H1 (cell line): ENCODE results near the gene SYNCRIP. TPM values are rescaled to one million over a fixed set of nuclear protein-coding genes. Genes with fewer than 3 reads are reported as not detected.

Experiments used
- CTCF ChIA-PET: fragments of 300-600 bp; sonication (Branson Sonifier 250); formaldehyde crosslinking; loops from one replicate; lab custom pipeline; 2021; ENCODE audit not compliant: partially characterized antibody; lab: Charles Lee
- POLR2A ChIA-PET: fragments of 300-600 bp; sonication (Branson Sonifier 250); formaldehyde crosslinking; loops from one replicate; lab custom pipeline; 2021; ENCODE audit warnings: inconsistent platforms; ENCODE audit not compliant: partially characterized antibody; lab: Charles Lee
- DNase-seq, 2 experiments: peaks; one replicate each; pipeline versions ENCODE4 v3.0.0 to v3.0.0-alpha.2; 2010 to 2022; ENCODE audit warnings: low spot score in 2 of 2, low read depth in 1 of 2, mixed read lengths in 1 of 2
- FAIRE-seq: peaks from 2 replicates; lab custom pipeline; 2011; peaks lifted over from hg19 to GRCh38; lab: Jason Lieb, UNC
- H2AFZ ChIP-seq: 2 replicates; pipeline ENCODE4 v1.8.1; 2012; ENCODE audit warnings: low read length, inconsistent platforms
- H2AK5ac ChIP-seq: 2 replicates; pipeline ENCODE4 v1.6.1; 2013; ENCODE audit warnings: low read depth, low read length
- H2BK120ac ChIP-seq: replicated peaks from 2 replicates; pipeline ENCODE3; 2013; ENCODE audit warnings: low read depth, low read length, inconsistent platforms
- H2BK12ac ChIP-seq: 2 replicates; pipeline ENCODE4 v1.6.1; 2013; ENCODE audit warnings: low read depth, low read length
- H2BK15ac ChIP-seq: 2 replicates; pipeline ENCODE4 v1.6.1; 2013; ENCODE audit warnings: low read length
- H2BK20ac ChIP-seq: 2 replicates; pipeline ENCODE4 v1.6.1; 2013; ENCODE audit warnings: low read length
- H2BK5ac ChIP-seq: 2 replicates; pipeline ENCODE4 v1.6.1; 2013; ENCODE audit warnings: low read depth, low read length
- H3K14ac ChIP-seq: 2 replicates; pipeline ENCODE4 v1.6.1; 2013; ENCODE audit warnings: inconsistent platforms; ENCODE audit not compliant: insufficient read length
- H3K18ac ChIP-seq: 2 replicates; pipeline ENCODE4 v1.6.1; 2013; ENCODE audit warnings: low read length; ENCODE audit errors: extremely low read depth
- H3K23ac ChIP-seq: 2 replicates; pipeline ENCODE4 v1.6.1; 2013; ENCODE audit warnings: inconsistent platforms; ENCODE audit not compliant: insufficient read length
- H3K23me2 ChIP-seq: 2 replicates; pipeline ENCODE4 v1.6.1; 2013; ENCODE audit warnings: low read depth, low read length
- H3K27ac ChIP-seq: 2 replicates; pipeline ENCODE4 v1.6.1; 2011; ENCODE audit warnings: low read depth, low read length, inconsistent platforms
- H3K27me3 ChIP-seq, 4 experiments: replicated peaks in 1 of 4; 1 replicate in 1 of 4; 2 replicates in 3 of 4; pipeline versions ENCODE4 v1.6.1 to v1.8.1; 2011 to 2013; ENCODE audit warnings: low read length in 3 of 4, mild to moderate bottlenecking in 3 of 4, inconsistent platforms in 2 of 4, mixed read lengths in 2 of 4, moderate library complexity in 1 of 4; ENCODE audit not compliant: control insufficient read depth in 3 of 4, insufficient read depth in 3 of 4; ENCODE audit errors: extremely low read depth in 1 of 4
- H3K36me3 ChIP-seq, 4 experiments: 2 replicates each; pipeline versions ENCODE4 v1.6.1 to v1.8.1; 2011 to 2013; ENCODE audit warnings: mild to moderate bottlenecking in 4 of 4, low read length in 3 of 4, moderate library complexity in 2 of 4, control low read depth in 1 of 4, inconsistent platforms in 1 of 4; ENCODE audit not compliant: insufficient read depth in 4 of 4, control insufficient read depth in 2 of 4
- H3K4ac ChIP-seq: replicated peaks from 2 replicates; pipeline ENCODE3; 2013; ENCODE audit warnings: low read length, low read depth, mixed read lengths, inconsistent platforms; ENCODE audit not compliant: insufficient read length
- H3K4me1 ChIP-seq, 4 experiments: replicated peaks in 1 of 4; 1 replicate in 1 of 4; 2 replicates in 3 of 4; pipeline versions ENCODE4 v1.6.1 to v1.8.1; 2011 to 2013; ENCODE audit warnings: low read length in 3 of 4, inconsistent platforms in 2 of 4, mixed read lengths in 1 of 4; ENCODE audit not compliant: insufficient read depth in 4 of 4, control insufficient read depth in 3 of 4
- H3K4me2 ChIP-seq, 2 experiments: 2 replicates each; pipeline versions ENCODE4 v1.6.1 to v1.8.1; 2011 to 2013; ENCODE audit warnings: low read depth in 2 of 2, low read length in 2 of 2, control low read depth in 1 of 2, inconsistent platforms in 1 of 2, mild to moderate bottlenecking in 1 of 2; ENCODE audit not compliant: insufficient read depth in 1 of 2
- H3K4me3 ChIP-seq, 4 experiments: fragments of 200-600, 300-600 bp in 1 of 4; sonication (generic), shearing (Covaris generic), sonication (Bioruptor Twin) in 1 of 4; 2 replicates each; pipeline versions ENCODE4 v1.5.1 to v1.8.1; 2011 to 2016; ENCODE audit warnings: low read length in 4 of 4, low read depth in 3 of 4, control low read depth in 2 of 4, inconsistent platforms in 2 of 4, mild to moderate bottlenecking in 2 of 4, mixed read lengths in 1 of 4, moderate library complexity in 1 of 4; ENCODE audit not compliant: insufficient read depth in 2 of 4; ENCODE audit errors: extremely low read depth in 1 of 4
- H3K56ac ChIP-seq: replicated peaks from 2 replicates; pipeline ENCODE3; 2013; ENCODE audit warnings: low read depth, mild to moderate bottlenecking, mixed read lengths, low read length, inconsistent platforms; ENCODE audit not compliant: insufficient read length
- H3K79me1 ChIP-seq: 2 replicates; pipeline ENCODE4 v1.6.1; 2013; ENCODE audit warnings: low read depth, low read length, control low read depth
- H3K79me2 ChIP-seq, 2 experiments: 2 replicates each; pipeline versions ENCODE4 v1.6.1 to v1.8.1; 2012 to 2013; ENCODE audit warnings: low read length in 2 of 2, mild to moderate bottlenecking in 2 of 2, inconsistent platforms in 1 of 2; ENCODE audit not compliant: insufficient read depth in 2 of 2, control insufficient read depth in 1 of 2
- H3K9ac ChIP-seq, 4 experiments: replicated peaks in 1 of 4; 1 replicate in 1 of 4; 2 replicates in 3 of 4; pipeline versions ENCODE4 v1.6.1 to v1.8.1; 2011 to 2013; ENCODE audit warnings: low read depth in 3 of 4, low read length in 3 of 4, control low read depth in 2 of 4, mild to moderate bottlenecking in 2 of 4, moderate library complexity in 2 of 4, inconsistent platforms in 1 of 4; ENCODE audit errors: extremely low read depth in 1 of 4
- H3K9me3 ChIP-seq, 2 experiments: 2 replicates each; pipeline versions ENCODE4 v1.6.1 to v1.8.1; 2012 to 2013; ENCODE audit warnings: mild to moderate bottlenecking in 2 of 2, moderate library complexity in 2 of 2, control low read depth in 1 of 2, inconsistent platforms in 1 of 2, low read depth in 1 of 2, low read length in 1 of 2, mixed read lengths in 1 of 2; ENCODE audit not compliant: insufficient read depth in 2 of 2
- H4K20me1 ChIP-seq, 2 experiments: replicated peaks in 1 of 2; 2 replicates each; pipeline versions ENCODE3 to v1.8.1; 2011 to 2013; ENCODE audit warnings: inconsistent platforms in 2 of 2, low read length in 2 of 2, mild to moderate bottlenecking in 1 of 2; ENCODE audit not compliant: insufficient read depth in 2 of 2, control insufficient read depth in 1 of 2
- H4K5ac ChIP-seq: 2 replicates; pipeline ENCODE4 v1.6.1; 2013; ENCODE audit warnings: low read length, low read depth, mixed read lengths, inconsistent platforms; ENCODE audit not compliant: insufficient read length
- H4K8ac ChIP-seq: 2 replicates; pipeline ENCODE4 v1.8.0; 2013; ENCODE audit warnings: mild to moderate bottlenecking, moderate library complexity, low read length, inconsistent platforms; ENCODE audit not compliant: insufficient read depth; ENCODE audit errors: extremely low read depth
- H4K91ac ChIP-seq: replicated peaks from 2 replicates; pipeline ENCODE3; 2013; ENCODE audit warnings: low read length, mixed read lengths, inconsistent platforms; ENCODE audit not compliant: insufficient read length
- EGR1 ChIP-seq: IDR thresholded peaks from 2 replicates; pipeline ENCODE4 v1.6.1; 2011; ENCODE audit warnings: low read depth, low read length, borderline replicate concordance
- POLR2A ChIP-seq, 2 experiments: IDR thresholded peaks; 1 replicate in 1 of 2; 2 replicates in 1 of 2; pipeline ENCODE4 v1.6.1; 2011; ENCODE audit warnings: low read depth in 2 of 2, low read length in 2 of 2, mild to moderate bottlenecking in 2 of 2; ENCODE audit errors: control extremely low read depth in 1 of 2
- WGBS, 2 experiments: shearing (Covaris generic) in 1 of 2; methylation state at CpG; one replicate each; pipeline versions ENCODE4 v1.1.6 to v1.1.7; 2013 to 2015; ENCODE audit warnings: low lambda C conversion rate in 2 of 2, mixed read lengths in 2 of 2, inconsistent platforms in 1 of 2, low coverage in 1 of 2, missing lambda C conversion rate in 1 of 2; ENCODE audit not compliant: insufficient replicate concordance in 2 of 2, insufficient coverage in 1 of 2, insufficient read length in 1 of 2; ENCODE audit errors: extremely low coverage in 1 of 2, missing lambda C conversion rate in 1 of 2; 5-methylcytosine and 5-hydroxymethylcytosine counted together
- polyA plus RNA-seq, 7 experiments: library from polyadenylated mRNA; depleted of rRNA in 3 of 7; stranded (reverse) in 5 of 7; unstranded in 2 of 7; fragments of >200 nt in 5 of 7; fragments of 200-250 nt in 2 of 7; gene quantifications; 1 replicate in 5 of 7; 2 replicates in 1 of 7; 4 replicates in 1 of 7; pipeline versions ENCODE4 v1.2.1 to v1.2.3, GENCODE V29; 2011 to 2013; ENCODE audit warnings: missing spikeins in 2 of 7, mixed read lengths in 2 of 7
- total RNA-seq: library from RNA; stranded (reverse); fragmentation: NEBNext Ultra II Directional; extraction: Animal tissue kit (Norgen Biotek cat#: 25700); gene quantifications from 2 replicates; pipeline ENCODE4 v1.2.1, GENCODE V29; 2021

Gene SYNCRIP
- total and polyA plus RNA-seq, 2 of the 8 experiments (the other 6 are each of a cell fraction or from before 2014, with no cell fraction given), result 16.8 to 219 TPM

- Histone ChIP-seq H4K5ac (no peak overlapping the region), H3K9me3 (no peaks in the 10 kb centered on the region), H4K8ac (no peak overlapping the region), H3K14ac (no peak overlapping the region), H2BK120ac (no peak overlapping the region), H3K4me3 (no peak overlapping the region), H2BK15ac (no peak overlapping the region), H3K56ac (no peak overlapping the region), H3K36me3 (peaks cover 9 to 87% (median 54%) of the 10 kb centered on the region in 4 experiments), H3K18ac (no peak overlapping the region), H3K4me2 (no peak overlapping the region), H3K79me1 (0 out of 2 replicates have a peak, but pooled peaks cover 2% of the 10 kb centered on the region), H3K27ac (no peak overlapping the region), H3K9ac (no peak overlapping the region), H2BK5ac (no peak overlapping the region), H2AFZ (no peak overlapping the region), H3K27me3 (no peaks in the 10 kb centered on the region), H3K23ac (no peak overlapping the region), H4K91ac (no peak overlapping the region), H3K79me2 (peaks cover 17 to 95% of the 10 kb centered on the region in 2 experiments), H4K20me1 (peaks cover 24 to 25% of the 10 kb centered on the region in 2 experiments), H2BK20ac (no peak overlapping the region), H3K23me2 (no peaks in the 10 kb centered on the region), H3K4ac (no peak overlapping the region), H2BK12ac (no peak overlapping the region), H2AK5ac (no peak overlapping the region), H3K4me1 (no peaks in the 10 kb centered on the region)
- CTCF ChIA-PET, result interaction anchor here (1.0 kb wide), 1 partner anchor 12 kb away, joined by 3 read pairs; no protein-coding TSS in a partner anchor
- WGBS, 2 experiments, result 94% methylated on average over 1 of the region's 1 CpG; no CpG with 5 or more reads in 1 of the 2 experiments
- TF ChIP-seq POLR2A (IDR thresholded peaks at IDR 0.05; ENCODE audit: control extremely low read depth in 1 of 2, low read depth in 2 of 2, low read length in 2 of 2), result no peak
- TF ChIP-seq EGR1, result no peak
- POLR2A ChIA-PET, result interaction anchor here (1.1 to 25.2 kb wide), 4 partner anchors 7 to 46 kb away, joined by 3 to 890 read pairs (median 144); partner anchors contain the start of gene SYNCRIP
- no peak for DNase-seq
- no peak for FAIRE-seq
These were observed 14.3 kb downstream of the SYNCRIP start for GRCh38 chr6:85628353-85628752.
